HepG2 (cell line): ENCODE results near the gene PRSS8. TPM values are rescaled to one million over a fixed set of nuclear protein-coding genes. Genes with fewer than 3 reads are reported as not detected.

Experiments used
- ATF5 ChIP-seq: sonication (generic); formaldehyde crosslinking; IDR thresholded peaks from 2 replicates; pipeline ENCODE4 v1.4.0; 2020; ENCODE audit warnings: mild to moderate bottlenecking, low read depth, missing genetic modification reagents
- CREBL2 ChIP-seq: sonication (generic); formaldehyde crosslinking; IDR thresholded peaks from 2 replicates; pipeline ENCODE4 v1.8.1; 2023; ENCODE audit warnings: missing genetic modification reagents, mild to moderate bottlenecking, borderline replicate concordance
- IRF2 ChIP-seq: IDR thresholded peaks from 2 replicates; pipeline ENCODE4 v1.6.1; 2018; ENCODE audit warnings: missing genetic modification reagents, missing compliant biosample characterization
- KDM2A ChIP-seq: sonication (generic); formaldehyde crosslinking; IDR thresholded peaks from 2 replicates; pipeline ENCODE4 v1.4.0; 2020; ENCODE audit warnings: low read depth, missing genetic modification reagents, borderline replicate concordance
- LBX2 ChIP-seq: sonication (generic); formaldehyde crosslinking; IDR thresholded peaks from 2 replicates; pipeline ENCODE4 v1.5.0; 2020; ENCODE audit warnings: missing genetic modification reagents, mild to moderate bottlenecking, borderline replicate concordance
- MED8 ChIP-seq: sonication (generic); formaldehyde crosslinking; IDR thresholded peaks from 2 replicates; pipeline ENCODE4 v1.8.1; 2023; ENCODE audit warnings: mild to moderate bottlenecking, missing genetic modification reagents; ENCODE audit not compliant: insufficient replicate concordance
- MYC ChIP-seq: sonication (generic); formaldehyde crosslinking; IDR thresholded peaks from 2 replicates; pipeline ENCODE4 v1.9.0; 2021; ENCODE audit warnings: missing genetic modification reagents, borderline replicate concordance
- PHF20 ChIP-seq: sonication (generic); formaldehyde crosslinking; IDR thresholded peaks from 2 replicates; pipeline ENCODE4 v1.5.0; 2020; ENCODE audit warnings: mild to moderate bottlenecking, missing genetic modification reagents
- PPARG ChIP-seq: conservative IDR thresholded peaks from 2 replicates; pipeline ENCODE4 v1.6.1; 2016; ENCODE audit warnings: missing biosample characterization, missing genetic modification reagents
- RARA ChIP-seq: IDR thresholded peaks from 2 replicates; pipeline ENCODE4 v1.6.1; 2016; ENCODE audit warnings: missing genetic modification reagents, missing compliant biosample characterization
- TCF7L2 ChIP-seq: IDR thresholded peaks from 2 replicates; pipeline ENCODE4 v1.6.1; 2011; ENCODE audit warnings: mild to moderate bottlenecking, low read depth, low read length, moderate library complexity
- TFDP2 ChIP-seq: sonication (generic); formaldehyde crosslinking; IDR thresholded peaks from 2 replicates; pipeline ENCODE4 v1.4.0; 2020; ENCODE audit warnings: missing genetic modification reagents
- THAP9 ChIP-seq: sonication (generic); formaldehyde crosslinking; IDR thresholded peaks from 2 replicates; pipeline ENCODE4; 2020; ENCODE audit warnings: missing genetic modification reagents, mild to moderate bottlenecking, borderline replicate concordance
- ZBTB42 ChIP-seq: sonication (generic); formaldehyde crosslinking; IDR thresholded peaks from 2 replicates; pipeline ENCODE4 v1.5.0; 2020; ENCODE audit warnings: mild to moderate bottlenecking, missing genetic modification reagents
- ZBTB49 ChIP-seq: sonication (generic); formaldehyde crosslinking; IDR thresholded peaks from 2 replicates; pipeline ENCODE4 v1.4.0; 2020; ENCODE audit warnings: missing genetic modification reagents, borderline replicate concordance
- ZFAT ChIP-seq: sonication (generic); formaldehyde crosslinking; conservative IDR thresholded peaks from 2 replicates; pipeline ENCODE4 v1.8.1; 2023; ENCODE audit warnings: missing genetic modification reagents, inconsistent platforms
- ZFX ChIP-seq: sonication (generic); formaldehyde crosslinking; IDR thresholded peaks from 2 replicates; pipeline ENCODE4 v1.4.0; 2020; ENCODE audit warnings: mild to moderate bottlenecking, low read depth, missing genetic modification reagents, moderate library complexity
- ZMYM2 ChIP-seq: sonication (generic); formaldehyde crosslinking; IDR thresholded peaks from 2 replicates; pipeline ENCODE4 v1.8.0; 2022; ENCODE audit warnings: mild to moderate bottlenecking, missing genetic modification reagents
- ZNF124 ChIP-seq: sonication (generic); formaldehyde crosslinking; IDR thresholded peaks from 2 replicates; pipeline ENCODE4 v1.4.0; 2020; ENCODE audit warnings: missing genetic modification reagents
- ZNF468 ChIP-seq: sonication (generic); formaldehyde crosslinking; IDR thresholded peaks from 2 replicates; pipeline ENCODE4 v1.8.0; 2022; ENCODE audit warnings: mild to moderate bottlenecking, moderate library complexity, missing genetic modification reagents
- ZNF737 ChIP-seq: sonication (generic); formaldehyde crosslinking; IDR thresholded peaks from 2 replicates; pipeline ENCODE4 v1.5.0; 2020; ENCODE audit warnings: missing genetic modification reagents, mild to moderate bottlenecking, borderline replicate concordance
- ZNF839 ChIP-seq: sonication (generic); formaldehyde crosslinking; IDR thresholded peaks from 2 replicates; pipeline ENCODE4 v1.4.0; 2020; ENCODE audit warnings: missing genetic modification reagents, mild to moderate bottlenecking, borderline replicate concordance
- polyA plus RNA-seq, 8 experiments: library from polyadenylated mRNA; depleted of rRNA in 3 of 8; stranded (reverse) in 7 of 8; unstranded in 1 of 8; fragments of >200 nt; fragmentation: Illumina TruSeq in 4 of 8; extraction: Trizol in 4 of 8; gene quantifications; 2 replicates each; pipeline versions ENCODE4 v1.2.1 to v1.2.3, GENCODE V29; 2011 to 2016; ENCODE audit warnings: low read depth in 4 of 8, missing spikeins in 1 of 8, mixed read lengths in 1 of 8; ENCODE audit not compliant: insufficient read depth in 1 of 8
- total RNA-seq, 5 experiments: library from RNA; depleted of rRNA; stranded (reverse); fragments of >200 nt; fragmentation: Illumina TruSeq; extraction: Trizol; gene quantifications; 2 replicates each; pipeline ENCODE4 v1.2.3, GENCODE V29; 2016; ENCODE audit warnings: low read depth in 1 of 5

Gene PRSS8
- total and polyA plus RNA-seq, 2 of the 13 experiments (the other 11 are each of a cell fraction or from before 2014, with no cell fraction given): 2.6 to 7.2 TPM

GRCh38 chr16:31141489-31142108 lies 6.1 kb upstream of the PRSS8 start (continued):
- TF ChIP-seq ZBTB49 (CRISPR knock-in tag) (no peak), ZFX (CRISPR knock-in tag) (peak; percentile 13; the same call in 1 of the 2 replicates), CREBL2 (CRISPR knock-in tag) (peak; percentile 36; the same call in 1 of the 2 replicates), MED8 (CRISPR knock-in tag) (no peak), KDM2A (CRISPR knock-in tag) (0 out of 2 replicates have a peak, but pooled peaks have one; percentile 23), PHF20 (CRISPR knock-in tag) (no peak), MYC (peak; percentile 47; the same call in 1 of the 2 replicates), ATF5 (CRISPR knock-in tag) (no peak), ZBTB42 (no peak), TFDP2 (no peak), THAP9 (CRISPR knock-in tag) (peak; percentile 21; the same call in 1 of the 2 replicates), ZNF124 (0 out of 2 replicates have a peak, but pooled peaks have one; percentile 26), IRF2 (CRISPR knock-in tag) (no peak), ZNF839 (CRISPR knock-in tag) (peak; percentile 24; the same call in 1 of the 2 replicates), LBX2 (CRISPR knock-in tag) (no peak), TCF7L2 (no peak), ZMYM2 (CRISPR knock-in tag) (no peak), RARA (no peak), ZNF468 (CRISPR knock-in tag) (no peak), ZFAT (CRISPR knock-in tag) (no peak), PPARG (CRISPR knock-in tag) (peak; percentile 13; the same call in 1 of the 2 replicates), ZNF737 (CRISPR knock-in tag) (no peak)
